GM21529 (cell line): ENCODE measurements around the gene CPO.
A peak's percentile ranks its signal among the peaks of the same experiment; 100 is the strongest.
"Not testable (repeated sequence)": the region's sequence is repeated elsewhere in the genome, so short reads cannot be mapped to it uniquely, and the experiment has no call there.

Experiments
- ATAC-seq: cut with Tn5 transposase; IDR thresholded peaks from one replicate; pipeline ENCODE4 v1.9.1; 2021; ENCODE audit not compliant: unreplicated experiment

Gene CPO

GRCh38 chr2:206939340-206939739, at the start of gene CPO:
Gene CPO, plus strand, starts transcription at chr2:206939518. Its CDS starts 82 bp downstream, at chr2:206939600.
- no peak for ATAC-seq

GRCh38 chr2:206890179-206890578, 49.1 kb upstream of the CPO start:
- ATAC-seq: no peak

GRCh38 chr2:206890926-206891325, 48.4 kb upstream of the CPO start:
- ATAC-seq: no peak

- ATAC-seq: peak; percentile 61
These were observed 24.2 kb upstream of the CPO start for GRCh38 chr2:206915121-206915520.

GRCh38 chr2:206918263-206918662, 21.1 kb upstream of the CPO start:
- no peak for ATAC-seq

- ATAC-seq: no peak
These were observed 19.0 kb upstream of the CPO start for GRCh38 chr2:206920310-206920709.

- no peak for ATAC-seq
These were observed 18.4 kb upstream of the CPO start for GRCh38 chr2:206920951-206921350.

GRCh38 chr2:206921529-206921928, 17.8 kb upstream of the CPO start:
- ATAC-seq: no peak

GRCh38 chr2:206935991-206936842, 3.1 kb upstream of the CPO start:
- no peak for ATAC-seq

- no peak for ATAC-seq
These were observed 2.5 kb upstream of the CPO start for GRCh38 chr2:206936843-206937230.

GRCh38 chr2:206937555-206937954, 1.8 kb upstream of the CPO start:
- peak; percentile 100 for ATAC-seq

GRCh38 chr2:206940546-206940945, 1.2 kb downstream of the CPO start:
- ATAC-seq: no peak

- no peak for ATAC-seq
These were observed 3.5 kb downstream of the CPO start for GRCh38 chr2:206942592-206943478.

- ATAC-seq: not testable (repeated sequence)
These were observed 14.1 kb downstream of the CPO start for GRCh38 chr2:206953404-206953803.

GRCh38 chr2:206955253-206955652, 15.9 kb downstream of the CPO start:
- no peak for ATAC-seq

GRCh38 chr2:206958261-206958660, 18.9 kb downstream of the CPO start:
- ATAC-seq: no peak

GRCh38 chr2:206962966-206963365, 23.6 kb downstream of the CPO start:
- no peak for ATAC-seq

GRCh38 chr2:206968134-206969086, 29.1 kb downstream of the CPO start:
- no peak for ATAC-seq

- ATAC-seq: no peak
These were observed 29.9 kb downstream of the CPO start for GRCh38 chr2:206969192-206969591.

- ATAC-seq: no peak
These were observed 31.5 kb downstream of the CPO start for GRCh38 chr2:206970589-206971360.
